ENCODE measurements around the gene PRSS22. TPM values are rescaled to one million over a fixed set of nuclear protein-coding genes. Genes with fewer than 3 reads are reported as not detected.

The PRSS22 gene
- total RNA-seq, 6 experiments from 2014 or later: 0.18 to 2.1 (median 0.84) TPM; not detected in 1

DNA sequence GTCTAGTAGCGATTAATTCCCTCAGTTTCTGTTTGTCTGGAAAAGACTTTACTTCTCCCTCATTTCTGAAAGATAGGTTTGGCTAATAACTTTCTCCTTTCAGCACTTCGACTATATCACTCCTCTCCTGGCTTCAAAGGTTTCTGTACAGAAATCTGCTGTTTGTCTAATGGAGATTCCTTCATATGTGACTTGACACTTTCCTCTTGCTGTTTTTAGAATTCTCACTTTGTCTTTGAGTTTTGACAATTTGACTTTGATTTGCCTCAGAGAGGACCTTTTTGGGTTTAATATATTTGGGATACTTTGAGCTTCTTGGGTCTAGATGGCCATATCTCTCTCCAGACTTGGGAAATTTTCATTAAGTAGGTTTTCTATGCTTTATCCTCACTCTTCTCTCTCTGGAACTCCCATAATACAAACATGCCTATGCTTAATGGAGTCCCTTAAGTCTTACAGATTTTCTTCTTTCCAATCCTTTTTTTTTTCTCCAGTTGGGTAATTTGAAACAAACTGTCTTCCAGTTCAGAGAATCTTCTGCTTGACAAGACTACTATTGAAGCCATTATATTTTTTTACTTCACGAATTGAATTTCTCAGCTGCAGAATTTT lies 48.7 kb downstream of the PRSS22 start:
- intact Hi-C loops (cut with DNase I): no loop called here
- ATAC-seq: no peak
- no peaks in the 10 kb centered on the region for H3K27me3 ChIP-seq
- no peaks in the 10 kb centered on the region for H3K9me3 ChIP-seq
- H3K36me3 ChIP-seq: no peaks in the 10 kb centered on the region
- H3K4me1 ChIP-seq: no peaks in the 10 kb centered on the region
- WGBS (ENCODE audit: insufficient coverage, low coverage, low lambda C conversion rate, missing lambda C conversion rate): 60% methylated on average over 3 of the region's 3 CpGs
- DNase-seq: no peak
- no peak overlapping the region for H3K27ac ChIP-seq
- TF ChIP-seq, protein P1, sequence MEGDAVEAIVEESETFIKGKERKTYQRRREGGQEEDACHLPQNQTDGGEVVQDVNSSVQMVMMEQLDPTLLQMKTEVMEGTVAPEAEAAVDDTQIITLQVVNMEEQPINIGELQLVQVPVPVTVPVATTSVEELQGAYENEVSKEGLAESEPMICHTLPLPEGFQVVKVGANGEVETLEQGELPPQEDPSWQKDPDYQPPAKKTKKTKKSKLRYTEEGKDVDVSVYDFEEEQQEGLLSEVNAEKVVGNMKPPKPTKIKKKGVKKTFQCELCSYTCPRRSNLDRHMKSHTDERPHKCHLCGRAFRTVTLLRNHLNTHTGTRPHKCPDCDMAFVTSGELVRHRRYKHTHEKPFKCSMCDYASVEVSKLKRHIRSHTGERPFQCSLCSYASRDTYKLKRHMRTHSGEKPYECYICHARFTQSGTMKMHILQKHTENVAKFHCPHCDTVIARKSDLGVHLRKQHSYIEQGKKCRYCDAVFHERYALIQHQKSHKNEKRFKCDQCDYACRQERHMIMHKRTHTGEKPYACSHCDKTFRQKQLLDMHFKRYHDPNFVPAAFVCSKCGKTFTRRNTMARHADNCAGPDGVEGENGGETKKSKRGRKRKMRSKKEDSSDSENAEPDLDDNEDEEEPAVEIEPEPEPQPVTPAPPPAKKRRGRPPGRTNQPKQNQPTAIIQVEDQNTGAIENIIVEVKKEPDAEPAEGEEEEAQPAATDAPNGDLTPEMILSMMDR (IDR thresholded peaks at IDR 0.05): no peak
- TF ChIP-seq POLR2A (IDR thresholded peaks at IDR 0.05): no peak
- H3K4me3 ChIP-seq: no peak overlapping the region

DNA sequence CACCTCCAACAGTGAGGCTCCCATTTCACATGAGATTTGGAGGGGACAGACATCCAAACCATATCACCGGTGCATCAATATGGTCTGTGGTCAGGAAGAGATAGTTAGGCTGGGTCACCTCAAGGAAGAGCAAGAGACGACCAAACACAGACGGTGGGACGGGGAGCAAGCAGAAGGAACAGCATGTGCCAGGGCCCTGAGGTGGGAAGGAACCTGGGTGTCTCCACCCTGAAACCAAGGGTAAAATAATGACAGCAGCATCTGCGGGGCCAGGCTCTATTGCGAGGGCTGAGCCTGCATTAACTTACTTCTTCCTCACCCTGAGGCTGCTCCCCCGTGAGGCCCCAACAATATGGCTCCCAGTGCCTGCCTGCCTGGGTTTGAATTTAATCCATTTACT lies 49.8 kb downstream of the PRSS22 start:
- Histone ChIP-seq H3K4me3 (no peak overlapping the region), H3K9me3 (no peaks in the 10 kb centered on the region), H3K4me1 (no peaks in the 10 kb centered on the region), H3K36me3 (no peaks in the 10 kb centered on the region), H3K27me3 (no peaks in the 10 kb centered on the region), H3K27ac (no peak overlapping the region)
- intact Hi-C loops (cut with DNase I): no loop called here
- TF ChIP-seq, protein P1 (IDR thresholded peaks at IDR 0.05): no peak
- no peak for TF ChIP-seq POLR2A (IDR thresholded peaks at IDR 0.05)
- 67% methylated on average over 1 of the region's 7 CpGs for WGBS (ENCODE audit: insufficient coverage, low coverage, low lambda C conversion rate, missing lambda C conversion rate)
- ATAC-seq (no peak), DNase-seq (peak in 1 of 3 donors; percentile 22)

- Histone ChIP-seq H3K27me3 (no peaks in the 10 kb centered on the region), H3K27ac (no peak overlapping the region), H3K4me1 (no peaks in the 10 kb centered on the region), H3K9me3 (no peaks in the 10 kb centered on the region), H3K4me3 (no peak overlapping the region), H3K36me3 (no peaks in the 10 kb centered on the region)
- WGBS (ENCODE audit: insufficient coverage, low coverage, low lambda C conversion rate, missing lambda C conversion rate): 53% methylated on average over 2 of the region's 5 CpGs
- intact Hi-C loops (cut with DNase I): no loop called here
- peak in 1 of 3 donors; percentile 12 for DNase-seq
- no peak for ATAC-seq
- TF ChIP-seq, protein P1 (IDR thresholded peaks at IDR 0.05): no peak
- no peak for TF ChIP-seq POLR2A (IDR thresholded peaks at IDR 0.05)
Measured at GRCh38 chr16:2806286-2806685, 51.7 kb downstream of the PRSS22 start.

- TF ChIP-seq, protein P1 (IDR thresholded peaks at IDR 0.05): no peak
- TF ChIP-seq POLR2A (IDR thresholded peaks at IDR 0.05): no peak
- WGBS (ENCODE audit: insufficient coverage, low coverage, low lambda C conversion rate, missing lambda C conversion rate): no CpG with 5 or more reads among the region's 4 CpGs
- Histone ChIP-seq H3K4me3 (no peak overlapping the region), H3K4me1 (no peaks in the 10 kb centered on the region), H3K36me3 (no peaks in the 10 kb centered on the region), H3K27me3 (no peaks in the 10 kb centered on the region), H3K9me3 (no peaks in the 10 kb centered on the region), H3K27ac (no peak overlapping the region)
- peak in 1 of 4 donors; percentile 34 for ATAC-seq
- intact Hi-C loops (cut with DNase I): no loop called here
- peak in 1 of 3 donors; percentile 15 for DNase-seq
Measured at GRCh38 chr16:2804728-2805127, 53.2 kb downstream of the PRSS22 start.
